HCT116 (cell line): ENCODE results near the gene GALR2.

ENCODE experiments used
- CEBPB ChIP-seq: IDR thresholded peaks from 2 replicates; pipeline ENCODE4 v1.6.1; 2012; ENCODE audit warnings: low read depth
- CTCF ChIP-seq, 3 experiments: fragments of 200-600 bp in 1 of 3; sonication (generic) in 1 of 3; IDR thresholded peaks in 2 of 3; conservative IDR thresholded peaks in 1 of 3; 2 replicates each; pipeline ENCODE4 v1.5.1; 2012 to 2017; ENCODE audit warnings: low read depth in 2 of 3, low read length in 2 of 3, antibody characterized with exemption in 1 of 3, borderline replicate concordance in 1 of 3, control low read depth in 1 of 3, mild to moderate bottlenecking in 1 of 3, mixed read lengths in 1 of 3, mixed run types in 1 of 3, moderate library complexity in 1 of 3; ENCODE audit not compliant: insufficient read depth in 1 of 3
- EGR1 ChIP-seq: IDR thresholded peaks from 2 replicates; pipeline ENCODE4 v1.6.1; 2012; ENCODE audit warnings: low read depth
- EZH2 ChIP-seq: fragments of 200-600 bp; sonication (generic); IDR thresholded peaks from 2 replicates; pipeline ENCODE4 v1.6.1; 2017; ENCODE audit warnings: antibody characterized with exemption, mixed run types
- EZH2phosphoT487 ChIP-seq: fragments of 200-600 bp; IDR thresholded peaks from 2 replicates; pipeline ENCODE4 v1.6.1; 2018; ENCODE audit warnings: antibody characterized with exemption, borderline replicate concordance
- FOSL1 ChIP-seq: IDR thresholded peaks from 2 replicates; pipeline ENCODE4 v1.6.1; 2012; ENCODE audit warnings: low read depth
- POLR2A ChIP-seq: IDR thresholded peaks from 2 replicates; pipeline ENCODE4 v1.7.0; 2011; ENCODE audit warnings: borderline replicate concordance; ENCODE audit not compliant: insufficient read depth, insufficient read length; ENCODE audit errors: extremely low read depth
- REST ChIP-seq: IDR thresholded peaks from 2 replicates; pipeline ENCODE4 v1.6.1; 2012; ENCODE audit warnings: low read depth
- YY1 ChIP-seq: IDR thresholded peaks from 2 replicates; pipeline ENCODE4 v1.6.1; 2011; ENCODE audit warnings: low read length, low read depth, moderate library complexity, mild to moderate bottlenecking; ENCODE audit not compliant: insufficient replicate concordance; ENCODE audit errors: extremely low read depth
- ZFX ChIP-seq: fragments of 450-650 bp; IDR thresholded peaks from 2 replicates; pipeline ENCODE4 v1.6.1; 2017
- ZNF274 ChIP-seq: fragments of 200-500 bp; sonication (Bioruptor generic); IDR thresholded peaks from 2 replicates; pipeline ENCODE4 v1.6.1; 2014; ENCODE audit warnings: mild to moderate bottlenecking, low read depth, low read length, inconsistent platforms

DNA sequence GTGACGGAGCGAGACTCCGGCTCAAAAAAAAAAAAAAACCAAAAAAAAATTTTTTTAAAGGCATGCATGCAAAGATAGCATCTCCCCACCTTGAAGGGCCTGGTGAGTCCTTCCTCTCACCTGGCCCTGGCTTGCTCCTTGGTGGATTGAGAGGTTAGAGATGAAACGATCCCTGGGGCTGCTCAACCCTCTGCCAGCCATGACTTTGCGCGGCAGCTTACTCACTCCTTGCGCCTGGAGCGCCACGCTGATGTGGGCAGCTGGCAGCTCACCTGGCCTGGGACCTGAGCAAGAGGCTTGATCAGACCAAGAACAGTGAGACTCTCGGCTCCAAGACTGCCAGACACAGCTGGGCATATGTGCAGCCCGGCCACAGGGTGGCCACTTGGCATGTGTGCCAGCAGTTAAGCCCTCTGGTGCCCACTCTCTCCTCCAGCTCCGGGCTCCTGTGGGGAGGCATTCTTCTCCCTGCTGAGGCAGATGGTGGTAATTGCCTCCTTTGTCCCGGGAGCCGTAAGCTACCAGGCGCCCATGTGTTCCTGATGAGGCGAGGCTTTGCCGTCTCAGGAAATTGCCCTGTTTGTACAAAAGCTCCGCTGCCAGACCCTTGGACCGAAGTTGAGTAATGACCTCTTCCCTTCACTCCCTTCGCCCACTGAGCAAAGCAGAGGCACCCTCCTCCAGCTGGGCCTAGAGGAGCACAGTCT is 42.4 kb upstream of the GALR2 start:
- no peak for TF ChIP-seq YY1
- TF ChIP-seq CEBPB = no peak
- peak in 2 of 3 experiments; percentile 35 to 38; a peak in 4 of 6 replicates for TF ChIP-seq CTCF (IDR thresholded peaks at IDR 0.05 in 2 of 3, conservative IDR thresholded peaks at IDR 0.05 in 1 of 3; ENCODE audit: borderline replicate concordance in 1 of 3, insufficient read depth in 1 of 3, low read depth in 2 of 3, low read length in 2 of 3)
- TF ChIP-seq EZH2 = no peak
- TF ChIP-seq ZFX = no peak
- no peak for TF ChIP-seq ZNF274
- no peak for TF ChIP-seq POLR2A
- no peak for TF ChIP-seq EZH2phosphoT487
- no peak for TF ChIP-seq REST
- TF ChIP-seq EGR1 = no peak
- no peak for TF ChIP-seq FOSL1
